Suprapubic skin (tissue), 4 donors: ENCODE results near the gene COPS4. TPM values are rescaled to one million over a fixed set of nuclear protein-coding genes. Genes with fewer than 3 reads are reported as not detected.

ENCODE experiments used
- DNase-seq, 2 donors: peaks; one replicate each; pipeline ENCODE4 v3.0.0-alpha.2; 2019; ENCODE audit warnings: low spot score in 2 of 2
- H3K27ac ChIP-seq: fragments of 200-600 bp; sonication (generic); one replicate; pipeline ENCODE4 v1.5.1; 2019
- H3K27me3 ChIP-seq: fragments of 200-600 bp; sonication (generic); one replicate; pipeline ENCODE4 v1.5.1; 2019
- H3K36me3 ChIP-seq: fragments of 200-600 bp; sonication (generic); one replicate; pipeline ENCODE4 v1.5.1; 2019
- H3K4me1 ChIP-seq: fragments of 200-600 bp; sonication (generic); one replicate; pipeline ENCODE4 v1.5.1; 2019
- H3K4me3 ChIP-seq: fragments of 200-600 bp; sonication (generic); one replicate; pipeline ENCODE4 v1.5.1; 2019; ENCODE audit warnings: mild to moderate bottlenecking
- H3K9me3 ChIP-seq: fragments of 200-600 bp; sonication (generic); one replicate; pipeline ENCODE4 v1.5.1; 2019
- EP300 ChIP-seq: sonication (generic); formaldehyde crosslinking; IDR thresholded peaks from one replicate; pipeline ENCODE4 v1.6.1; 2017; ENCODE audit warnings: antibody characterized with exemption
- POLR2A ChIP-seq, 2 donors: fragments of 450-650 bp; IDR thresholded peaks; one replicate each; pipeline ENCODE4 v1.6.1; 2017; ENCODE audit warnings: antibody characterized with exemption in 2 of 2, mild to moderate bottlenecking in 2 of 2, moderate library complexity in 2 of 2
- POLR2AphosphoS5 ChIP-seq, 3 donors: sonication (generic); formaldehyde crosslinking; IDR thresholded peaks; one replicate each; pipeline ENCODE4 v1.6.1; 2017; ENCODE audit warnings: antibody characterized with exemption in 3 of 3
- WGBS: methylation state at CpG from one replicate; pipeline ENCODE4 v1.1.5; 2018; 5-methylcytosine and 5-hydroxymethylcytosine counted together
- total RNA-seq, 4 donors: library from RNA; depleted of rRNA; stranded (reverse); fragments of >200 nt; gene quantifications; one replicate each; pipeline ENCODE4 v1.1.0, GENCODE V29; 2016
- TF ChIP-seq, protein P1 (sequence below), 2 donors: fragments of 200-600 bp in 1 of 2; fragments of 450-650 bp in 1 of 2; sonication (generic) in 1 of 2; IDR thresholded peaks; one replicate each; pipeline ENCODE4 v1.5.1; 2016 to 2019; ENCODE audit warnings: antibody characterized with exemption in 2 of 2, mild to moderate bottlenecking in 1 of 2, moderate library complexity in 1 of 2

The COPS4 gene
- total RNA-seq, 4 donors from 2014 or later = 36.3 to 59.5 (median 39.3) TPM

DNA sequence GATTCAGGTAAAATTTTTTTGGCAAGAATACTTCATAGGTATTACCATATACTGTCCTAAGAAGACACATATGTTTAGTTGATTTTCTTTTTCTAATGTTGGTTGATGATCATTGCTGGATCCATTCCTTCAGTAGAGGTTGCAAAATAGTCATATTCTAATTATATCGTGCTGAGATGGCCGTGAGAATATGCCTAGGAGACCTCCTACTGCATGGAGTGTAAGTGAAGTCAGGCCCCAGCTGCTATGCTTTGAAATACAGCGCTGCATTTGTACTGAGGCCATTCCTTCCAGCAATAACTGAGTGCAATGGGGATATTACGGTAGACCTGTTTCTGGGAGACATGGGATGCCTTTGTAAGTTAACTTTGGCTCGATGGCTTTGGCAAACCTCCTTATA, 86.3 kb downstream of the COPS4 start:
- no peaks in the 10 kb centered on the region for H3K9me3 ChIP-seq
- H3K4me1 ChIP-seq = no peaks in the 10 kb centered on the region
- no peaks in the 10 kb centered on the region for H3K27me3 ChIP-seq
- H3K4me3 ChIP-seq = no peak overlapping the region
- 84% methylated on average over 5 of the region's 5 CpGs for WGBS
- H3K27ac ChIP-seq = no peak overlapping the region
- no peak for DNase-seq
- TF ChIP-seq EP300 (no peak), POLR2A (IDR thresholded peaks at IDR 0.05) (no peak), POLR2AphosphoS5 (IDR thresholded peaks at IDR 0.05) (no peak)
- TF ChIP-seq, protein P1, sequence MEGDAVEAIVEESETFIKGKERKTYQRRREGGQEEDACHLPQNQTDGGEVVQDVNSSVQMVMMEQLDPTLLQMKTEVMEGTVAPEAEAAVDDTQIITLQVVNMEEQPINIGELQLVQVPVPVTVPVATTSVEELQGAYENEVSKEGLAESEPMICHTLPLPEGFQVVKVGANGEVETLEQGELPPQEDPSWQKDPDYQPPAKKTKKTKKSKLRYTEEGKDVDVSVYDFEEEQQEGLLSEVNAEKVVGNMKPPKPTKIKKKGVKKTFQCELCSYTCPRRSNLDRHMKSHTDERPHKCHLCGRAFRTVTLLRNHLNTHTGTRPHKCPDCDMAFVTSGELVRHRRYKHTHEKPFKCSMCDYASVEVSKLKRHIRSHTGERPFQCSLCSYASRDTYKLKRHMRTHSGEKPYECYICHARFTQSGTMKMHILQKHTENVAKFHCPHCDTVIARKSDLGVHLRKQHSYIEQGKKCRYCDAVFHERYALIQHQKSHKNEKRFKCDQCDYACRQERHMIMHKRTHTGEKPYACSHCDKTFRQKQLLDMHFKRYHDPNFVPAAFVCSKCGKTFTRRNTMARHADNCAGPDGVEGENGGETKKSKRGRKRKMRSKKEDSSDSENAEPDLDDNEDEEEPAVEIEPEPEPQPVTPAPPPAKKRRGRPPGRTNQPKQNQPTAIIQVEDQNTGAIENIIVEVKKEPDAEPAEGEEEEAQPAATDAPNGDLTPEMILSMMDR (IDR thresholded peaks at IDR 0.05) = no peak
- no peaks in the 10 kb centered on the region for H3K36me3 ChIP-seq

DNA sequence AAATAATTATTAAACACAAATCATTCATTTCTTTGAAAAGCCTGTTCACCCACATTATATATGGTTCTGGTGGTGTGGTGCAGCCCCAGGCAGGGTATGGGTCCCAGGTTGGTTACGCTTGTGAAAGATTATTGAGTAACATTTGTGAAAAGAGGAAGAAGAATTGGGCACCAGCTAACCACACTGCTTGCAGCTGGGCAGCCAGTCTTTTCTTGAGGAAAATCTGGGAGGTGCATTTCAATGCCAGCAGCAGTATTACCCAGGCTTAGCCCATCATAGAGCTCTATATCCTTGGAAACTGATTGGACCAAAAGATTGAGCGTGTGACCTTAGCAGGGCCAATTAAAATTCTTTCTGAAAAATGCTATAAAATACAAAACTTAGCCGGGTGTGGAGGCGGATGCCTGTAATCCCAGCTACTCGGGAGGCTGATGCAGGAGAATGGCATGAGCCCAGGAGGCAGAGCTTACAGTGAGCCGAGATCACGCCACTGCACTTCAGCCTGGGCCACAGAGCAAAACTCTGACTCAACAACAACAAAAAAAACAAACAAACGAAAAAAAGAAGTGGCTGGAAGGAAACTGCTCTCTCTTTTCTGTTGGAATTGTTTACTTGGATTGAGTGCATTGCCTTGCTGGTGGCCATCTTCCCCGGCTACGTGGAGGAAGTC, 89.3 kb downstream of the COPS4 start:
- no peaks in the 10 kb centered on the region for H3K27me3 ChIP-seq
- H3K27ac ChIP-seq = no peak overlapping the region
- H3K9me3 ChIP-seq = no peaks in the 10 kb centered on the region
- TF ChIP-seq POLR2AphosphoS5 (IDR thresholded peaks at IDR 0.05) = no peak
- TF ChIP-seq EP300 = no peak
- TF ChIP-seq, protein P1 (IDR thresholded peaks at IDR 0.05) = no peak
- TF ChIP-seq POLR2A (IDR thresholded peaks at IDR 0.05) = no peak
- no peak for DNase-seq
- 69% methylated on average over 10 of the region's 10 CpGs for WGBS
- H3K4me1 ChIP-seq = no peaks in the 10 kb centered on the region
- H3K4me3 ChIP-seq = no peak overlapping the region
- H3K36me3 ChIP-seq = no peaks in the 10 kb centered on the region

Other genes with a start within 250 kb of the COPS4 start
- 10 to 100 TPM in 1 of 4 donors, 1 to 10 TPM in 3; 5.6 to 13.2 (median 7.6) TPM for gene SCD5, start 236.4 kb upstream of the COPS4 start, total RNA-seq
- gene SEC31A, start 144.0 kb upstream of the COPS4 start, total RNA-seq = 100 to 1,000 TPM; 133 to 299 (median 161) TPM
- gene THAP9, start 134.4 kb upstream of the COPS4 start, total RNA-seq = 1 to 10 TPM; 2.0 to 3.1 (median 2.6) TPM
- 10 to 100 TPM in 3 of 4 donors, 1 to 10 TPM in 1; 8.6 to 17.4 (median 15.3) TPM for gene LIN54, start 24.4 kb upstream of the COPS4 start, total RNA-seq
- 1 to 10 TPM in 2 of 4 donors, not detected in 2; 1.3 TPM for gene PLAC8, start 79.5 kb downstream of the COPS4 start, total RNA-seq
- 10 to 100 TPM in 3 of 4 donors, 1 to 10 TPM in 1; 8.0 to 17.2 (median 13.4) TPM for gene COQ2, start 249.6 kb downstream of the COPS4 start, total RNA-seq